Brain microvascular endothelial cell (primary cell): ENCODE data around the gene NEK2.

Source experiments
- DNase-seq: peaks from one replicate; pipeline ENCODE4 v3.0.0-alpha.2; 2020
- H3K27ac ChIP-seq: fragments of 250-450 bp; sonication (Bioruptor Pico); 2 replicates; pipeline ENCODE4 v1.5.1; 2020; ENCODE audit warnings: mild to moderate bottlenecking, moderate library complexity
- H3K27me3 ChIP-seq: fragments of 250-450 bp; sonication (Bioruptor Pico); replicated peaks from 2 replicates; pipeline ENCODE4 v1.5.1; 2020; ENCODE audit warnings: mild to moderate bottlenecking
- H3K36me3 ChIP-seq: fragments of 250-450 bp; sonication (Bioruptor Pico); replicated peaks from 2 replicates; pipeline ENCODE4 v1.5.1; 2020; ENCODE audit warnings: mild to moderate bottlenecking
- H3K4me3 ChIP-seq: 2 replicates; pipeline ENCODE4 v1.5.1; 2011; ENCODE audit warnings: low read depth, mild to moderate bottlenecking, control low read depth, low read length, moderate library complexity
- in situ Hi-C: cut with HindIII; loops from 2 replicates; pipeline ENCODE4 v1.10.0; 2017; ENCODE audit warnings: low sequenced_read_pairs, low pct_ligation_motif_present
- TF ChIP-seq, protein P1 (sequence below): IDR thresholded peaks from 2 replicates; pipeline ENCODE4 v1.5.1; 2011; ENCODE audit warnings: low read depth, mild to moderate bottlenecking, moderate library complexity, low read length, control low read depth, inconsistent platforms; ENCODE audit errors: missing control alignments

NEK2 gene

GRCh38 chr1:211654838-211655787 is 20.3 kb downstream of the NEK2 start:
- no peaks in the 10 kb centered on the region for H3K27me3 ChIP-seq
- H3K36me3 ChIP-seq, result no peaks in the 10 kb centered on the region
- TF ChIP-seq, protein P1, sequence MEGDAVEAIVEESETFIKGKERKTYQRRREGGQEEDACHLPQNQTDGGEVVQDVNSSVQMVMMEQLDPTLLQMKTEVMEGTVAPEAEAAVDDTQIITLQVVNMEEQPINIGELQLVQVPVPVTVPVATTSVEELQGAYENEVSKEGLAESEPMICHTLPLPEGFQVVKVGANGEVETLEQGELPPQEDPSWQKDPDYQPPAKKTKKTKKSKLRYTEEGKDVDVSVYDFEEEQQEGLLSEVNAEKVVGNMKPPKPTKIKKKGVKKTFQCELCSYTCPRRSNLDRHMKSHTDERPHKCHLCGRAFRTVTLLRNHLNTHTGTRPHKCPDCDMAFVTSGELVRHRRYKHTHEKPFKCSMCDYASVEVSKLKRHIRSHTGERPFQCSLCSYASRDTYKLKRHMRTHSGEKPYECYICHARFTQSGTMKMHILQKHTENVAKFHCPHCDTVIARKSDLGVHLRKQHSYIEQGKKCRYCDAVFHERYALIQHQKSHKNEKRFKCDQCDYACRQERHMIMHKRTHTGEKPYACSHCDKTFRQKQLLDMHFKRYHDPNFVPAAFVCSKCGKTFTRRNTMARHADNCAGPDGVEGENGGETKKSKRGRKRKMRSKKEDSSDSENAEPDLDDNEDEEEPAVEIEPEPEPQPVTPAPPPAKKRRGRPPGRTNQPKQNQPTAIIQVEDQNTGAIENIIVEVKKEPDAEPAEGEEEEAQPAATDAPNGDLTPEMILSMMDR, result peak; percentile 97
- peak; percentile 86 for DNase-seq
- in situ Hi-C loops, result no loop called here
- no peak overlapping the region for H3K4me3 ChIP-seq
- no peak overlapping the region for H3K27ac ChIP-seq

DNA sequence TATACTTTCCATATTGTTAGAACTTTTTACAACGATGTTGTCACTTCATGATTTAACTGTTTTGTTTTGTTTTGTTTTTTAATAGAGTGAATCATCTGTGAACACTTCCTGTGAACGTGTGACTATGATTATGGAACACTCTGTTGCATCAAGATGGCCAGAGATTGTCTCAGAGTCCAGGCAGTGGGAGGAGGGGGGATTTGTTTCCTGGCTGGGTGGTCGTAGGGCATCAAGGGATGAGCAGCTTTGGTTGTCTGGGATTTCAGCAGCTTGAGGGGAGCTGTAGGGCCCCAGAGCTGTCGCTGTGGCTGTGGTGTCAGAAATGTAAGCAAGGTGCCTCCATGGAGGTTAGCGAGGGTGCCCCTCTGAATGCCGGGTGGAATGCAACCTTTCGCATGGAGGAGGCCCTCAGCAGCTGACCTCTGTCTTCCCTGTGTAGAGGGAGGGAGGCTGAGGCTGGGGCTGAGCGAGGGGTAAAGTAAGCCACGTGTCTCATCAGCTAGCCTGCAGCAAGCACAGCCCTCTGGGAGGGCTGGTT is 21.4 kb downstream of the NEK2 start:
- no peak overlapping the region for H3K4me3 ChIP-seq
- TF ChIP-seq, protein P1, result no peak
- in situ Hi-C loops, result no loop called here
- no peaks in the 10 kb centered on the region for H3K36me3 ChIP-seq
- H3K27me3 ChIP-seq, result no peaks in the 10 kb centered on the region
- DNase-seq, result no peak
- H3K27ac ChIP-seq, result peak overlapping the region; percentile 26

DNA sequence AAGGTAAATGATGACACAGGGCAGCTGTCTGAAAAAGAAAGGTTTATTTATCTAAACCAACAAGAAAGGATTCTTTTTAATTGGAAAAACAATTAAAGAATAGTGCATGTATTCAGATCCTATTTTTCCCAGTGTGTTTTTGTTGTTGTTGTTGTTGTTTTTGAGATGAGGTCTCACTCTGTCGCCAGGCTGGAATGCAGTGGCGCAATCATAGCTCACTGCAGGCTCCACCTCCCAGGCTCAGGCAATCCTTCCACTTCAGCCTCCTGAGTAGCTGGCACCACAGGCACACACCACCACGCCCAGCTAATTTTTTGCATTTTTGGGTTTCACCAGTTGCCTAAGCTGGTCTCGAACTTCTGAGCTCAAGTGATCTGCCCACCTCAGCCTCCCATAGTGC is 22.1 kb downstream of the NEK2 start:
- H3K27ac ChIP-seq, result no peak overlapping the region
- in situ Hi-C loops, result no loop called here
- no peak overlapping the region for H3K4me3 ChIP-seq
- no peaks in the 10 kb centered on the region for H3K27me3 ChIP-seq
- TF ChIP-seq, protein P1, result no peak
- H3K36me3 ChIP-seq, result no peaks in the 10 kb centered on the region
- DNase-seq, result no peak

DNA sequence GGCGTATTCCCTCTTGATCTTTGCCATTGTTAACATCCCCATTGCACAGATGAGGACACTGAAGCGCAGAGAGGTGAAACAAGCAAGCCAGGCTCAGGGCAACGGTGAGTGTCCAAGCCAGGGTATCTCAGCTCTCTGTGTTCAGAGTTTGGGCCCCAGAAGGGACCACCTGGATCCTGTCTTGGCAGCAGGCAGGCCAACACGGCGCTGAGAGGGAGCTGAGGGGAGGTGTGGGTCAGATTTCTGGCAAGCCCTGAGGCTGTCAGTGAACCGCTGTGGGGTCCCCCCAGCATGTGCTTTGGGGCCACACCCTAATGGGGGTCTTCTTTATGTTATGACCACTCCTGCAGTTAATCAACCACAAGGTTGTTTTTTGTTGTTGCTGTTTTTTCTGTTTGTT is 23.1 kb downstream of the NEK2 start:
- TF ChIP-seq, protein P1, result no peak
- Histone ChIP-seq H3K4me3 (no peak overlapping the region), H3K36me3 (no peaks in the 10 kb centered on the region), H3K27me3 (no peaks in the 10 kb centered on the region), H3K27ac (no peak overlapping the region)
- no peak for DNase-seq
- in situ Hi-C loops, result no loop called here

GRCh38 chr1:211650904-211651303 is 24.5 kb downstream of the NEK2 start:
- no peak overlapping the region for H3K4me3 ChIP-seq
- H3K27me3 ChIP-seq, result no peaks in the 10 kb centered on the region
- no peak overlapping the region for H3K27ac ChIP-seq
- TF ChIP-seq, protein P1, result no peak
- in situ Hi-C loops, result no loop called here
- no peak for DNase-seq
- H3K36me3 ChIP-seq, result no peaks in the 10 kb centered on the region
